ENCODE measurements around the gene MARCO.

Gene MARCO

GRCh38 chr2:118978064-118978463, 36.1 kb downstream of the MARCO start:
- no peak for ATAC-seq
- TF ChIP-seq ZNF565 (CRISPR knock-in tag; conservative IDR thresholded peaks at IDR 0.05; ENCODE audit: low read depth) (no peak), TOX (CRISPR knock-in tag; IDR thresholded peaks at IDR 0.05; ENCODE audit: borderline replicate concordance) (no peak), ZFP3 (CRISPR knock-in tag; IDR thresholded peaks at IDR 0.05) (no peak), CSRNP3 (CRISPR knock-in tag; IDR thresholded peaks at IDR 0.05) (no peak), OSR1 (CRISPR knock-in tag; IDR thresholded peaks at IDR 0.05) (no peak), ZNF70 (CRISPR knock-in tag; IDR thresholded peaks at IDR 0.05) (no peak)

GRCh38 chr2:118979152-118979861, 37.3 kb downstream of the MARCO start:
- no peak for ATAC-seq
- TF ChIP-seq ESRRG (CRISPR knock-in tag; IDR thresholded peaks at IDR 0.05) = no peak
- TF ChIP-seq CREB5 (CRISPR knock-in tag; IDR thresholded peaks at IDR 0.05; ENCODE audit: low read depth) = no peak
- TF ChIP-seq TSHZ2 (CRISPR knock-in tag; IDR thresholded peaks at IDR 0.05) = no peak
- TF ChIP-seq BACH2 (CRISPR knock-in tag; IDR thresholded peaks at IDR 0.05; ENCODE audit: borderline replicate concordance) = no peak
- TF ChIP-seq ZNF70 (CRISPR knock-in tag; IDR thresholded peaks at IDR 0.05) = no peak
- TF ChIP-seq CSDC2 (CRISPR knock-in tag; IDR thresholded peaks at IDR 0.05) = no peak
- TF ChIP-seq ZC3H10 (CRISPR knock-in tag; IDR thresholded peaks at IDR 0.05) = no peak
- no peak for TF ChIP-seq POU6F1 (CRISPR knock-in tag; IDR thresholded peaks at IDR 0.05; ENCODE audit: borderline replicate concordance, low read depth)
- TF ChIP-seq OSR1 (CRISPR knock-in tag; IDR thresholded peaks at IDR 0.05) = no peak
- no peak for TF ChIP-seq CSRNP3 (CRISPR knock-in tag; IDR thresholded peaks at IDR 0.05)
- TF ChIP-seq GLIS3 (CRISPR knock-in tag; IDR thresholded peaks at IDR 0.05) = no peak

GRCh38 chr2:118980022-118980421, 38.0 kb downstream of the MARCO start:
- no peak for ATAC-seq
- TF ChIP-seq ZFP3 (CRISPR knock-in tag; IDR thresholded peaks at IDR 0.05) (no peak), PPARA (CRISPR knock-in tag; IDR thresholded peaks at IDR 0.05; ENCODE audit: borderline replicate concordance) (no peak), BACH2 (CRISPR knock-in tag; IDR thresholded peaks at IDR 0.05; ENCODE audit: borderline replicate concordance) (no peak), ARNTL (CRISPR knock-in tag; IDR thresholded peaks at IDR 0.05; ENCODE audit: borderline replicate concordance, low read depth) (no peak), TCF4 (CRISPR knock-in tag; IDR thresholded peaks at IDR 0.05; ENCODE audit: borderline replicate concordance) (no peak), RARB (CRISPR knock-in tag; IDR thresholded peaks at IDR 0.05) (no peak), TSHZ2 (CRISPR knock-in tag; IDR thresholded peaks at IDR 0.05) (no peak), ZNF565 (CRISPR knock-in tag; conservative IDR thresholded peaks at IDR 0.05; ENCODE audit: low read depth) (no peak), CSRNP3 (CRISPR knock-in tag; IDR thresholded peaks at IDR 0.05) (no peak), CREB5 (CRISPR knock-in tag; IDR thresholded peaks at IDR 0.05; ENCODE audit: low read depth) (no peak), ZNF70 (CRISPR knock-in tag; IDR thresholded peaks at IDR 0.05) (no peak), PATZ1 (CRISPR knock-in tag; IDR thresholded peaks at IDR 0.05; ENCODE audit: borderline replicate concordance) (no peak)

Data from SK-N-SH treated with all-trans-retinoic acid at 6 μM for 48 hours (cell line).